GM19468 (cell line): ENCODE results near the gene NEU1.

Experiments
- ATAC-seq: cut with Tn5 transposase; IDR thresholded peaks from one replicate; pipeline ENCODE4 v1.9.1; 2021; ENCODE audit warnings: mild to moderate bottlenecking, moderate library complexity, moderate number of reproducible peaks; ENCODE audit not compliant: unreplicated experiment; ENCODE audit errors: extremely low read depth

Gene NEU1

GRCh38 chr6:31896856-31897611, 34.4 kb upstream of the NEU1 start:
- no peak for ATAC-seq

GRCh38 chr6:31896493-31896855, 33.9 kb upstream of the NEU1 start:
- no peak for ATAC-seq

GRCh38 chr6:31892821-31893220, 30.2 kb upstream of the NEU1 start:
- ATAC-seq: no peak

GRCh38 chr6:31889331-31889972, 26.8 kb upstream of the NEU1 start:
- no peak for ATAC-seq

- no peak for ATAC-seq
Observed at GRCh38 chr6:31888276-31889258, 25.9 kb upstream of the NEU1 start.

- ATAC-seq: no peak
Observed at GRCh38 chr6:31887173-31888007, 24.8 kb upstream of the NEU1 start.

GRCh38 chr6:31886541-31886991, 23.9 kb upstream of the NEU1 start:
- ATAC-seq: no peak

GRCh38 chr6:31884528-31885035, 22.0 kb upstream of the NEU1 start:
- no peak for ATAC-seq

GRCh38 chr6:31883676-31884075, 21.1 kb upstream of the NEU1 start:
- ATAC-seq: no peak

GRCh38 chr6:31882344-31882743, 19.7 kb upstream of the NEU1 start:
- no peak for ATAC-seq

GRCh38 chr6:31881136-31881859, 18.7 kb upstream of the NEU1 start:
- ATAC-seq: no peak

- ATAC-seq: no peak
Observed at GRCh38 chr6:31880616-31881015, 18.0 kb upstream of the NEU1 start.

GRCh38 chr6:31879901-31880300, 17.3 kb upstream of the NEU1 start:
- no peak for ATAC-seq

GRCh38 chr6:31879143-31879542, 16.5 kb upstream of the NEU1 start:
- ATAC-seq: no peak

GRCh38 chr6:31878726-31879125, 16.1 kb upstream of the NEU1 start, which contains the start of gene SLC44A4:
TSS of gene SLC44A4 (minus strand) at chr6:31878997. CDS start at chr6:31878980, 17 bp downstream.
- no peak for ATAC-seq

GRCh38 chr6:31878222-31878621, 15.6 kb upstream of the NEU1 start:
- ATAC-seq: no peak

GRCh38 chr6:31877651-31878161, 15.1 kb upstream of the NEU1 start:
- ATAC-seq: no peak

GRCh38 chr6:31877125-31877650, 14.6 kb upstream of the NEU1 start:
- no peak for ATAC-seq
